ENCODE measurements around the gene AGMO. TPM values are rescaled to one million over a fixed set of nuclear protein-coding genes. Genes with fewer than 3 reads are reported as not detected.

Gene AGMO
- total RNA-seq, 2 donors from 2014 or later: 0.37 to 0.47 TPM

- Histone ChIP-seq H3K27ac (no peak overlapping the region), H3K9ac (ENCODE audit: low read depth in 2 of 2, low read length in 2 of 2) (no peak overlapping the region), H3K4me3 (no peak overlapping the region), H3K27me3 (no peaks in the 10 kb centered on the region), H3K36me3 (no peaks in the 10 kb centered on the region), H3K4me1 (no peaks in the 10 kb centered on the region), H3K9me3 (no peaks in the 10 kb centered on the region)
- TF ChIP-seq, protein P1, sequence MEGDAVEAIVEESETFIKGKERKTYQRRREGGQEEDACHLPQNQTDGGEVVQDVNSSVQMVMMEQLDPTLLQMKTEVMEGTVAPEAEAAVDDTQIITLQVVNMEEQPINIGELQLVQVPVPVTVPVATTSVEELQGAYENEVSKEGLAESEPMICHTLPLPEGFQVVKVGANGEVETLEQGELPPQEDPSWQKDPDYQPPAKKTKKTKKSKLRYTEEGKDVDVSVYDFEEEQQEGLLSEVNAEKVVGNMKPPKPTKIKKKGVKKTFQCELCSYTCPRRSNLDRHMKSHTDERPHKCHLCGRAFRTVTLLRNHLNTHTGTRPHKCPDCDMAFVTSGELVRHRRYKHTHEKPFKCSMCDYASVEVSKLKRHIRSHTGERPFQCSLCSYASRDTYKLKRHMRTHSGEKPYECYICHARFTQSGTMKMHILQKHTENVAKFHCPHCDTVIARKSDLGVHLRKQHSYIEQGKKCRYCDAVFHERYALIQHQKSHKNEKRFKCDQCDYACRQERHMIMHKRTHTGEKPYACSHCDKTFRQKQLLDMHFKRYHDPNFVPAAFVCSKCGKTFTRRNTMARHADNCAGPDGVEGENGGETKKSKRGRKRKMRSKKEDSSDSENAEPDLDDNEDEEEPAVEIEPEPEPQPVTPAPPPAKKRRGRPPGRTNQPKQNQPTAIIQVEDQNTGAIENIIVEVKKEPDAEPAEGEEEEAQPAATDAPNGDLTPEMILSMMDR (IDR thresholded peaks at IDR 0.05): no peak
- DNase-seq: no peak
- intact Hi-C loops (cut with DNase I): no loop called here
Measured at GRCh38 chr7:15446722-15447121, 115.1 kb downstream of the AGMO start.

GRCh38 chr7:15446280-15446679 lies 115.5 kb downstream of the AGMO start:
- Histone ChIP-seq H3K4me1 (no peaks in the 10 kb centered on the region), H3K9ac (ENCODE audit: low read depth in 2 of 2, low read length in 2 of 2) (no peak overlapping the region), H3K27ac (no peak overlapping the region), H3K36me3 (no peaks in the 10 kb centered on the region), H3K9me3 (no peaks in the 10 kb centered on the region), H3K27me3 (no peaks in the 10 kb centered on the region), H3K4me3 (no peak overlapping the region)
- DNase-seq: no peak
- TF ChIP-seq, protein P1 (IDR thresholded peaks at IDR 0.05): no peak
- intact Hi-C loops (cut with DNase I): no loop called here

DNA sequence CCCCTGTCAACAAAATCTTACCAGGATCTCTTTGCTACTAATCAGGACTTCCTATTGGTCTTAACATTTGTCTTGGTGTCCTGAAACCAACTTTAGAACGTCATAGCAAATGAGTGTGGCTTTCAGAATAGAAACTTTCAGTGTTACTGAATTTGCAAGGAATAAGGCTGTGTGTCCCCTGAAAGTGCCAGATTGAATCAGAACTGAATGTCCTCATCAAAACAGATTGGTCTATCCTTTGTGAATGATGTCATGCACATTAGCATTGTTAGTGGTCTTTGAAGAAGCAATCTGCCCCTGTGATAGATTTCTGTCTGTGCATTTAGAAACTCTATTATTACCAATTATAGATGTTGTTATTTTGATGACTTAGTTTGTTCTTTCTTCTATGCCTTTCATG lies 119.9 kb downstream of the AGMO start:
- Histone ChIP-seq H3K4me3 (no peak overlapping the region), H3K4me1 (no peaks in the 10 kb centered on the region), H3K27ac (no peak overlapping the region), H3K36me3 (no peaks in the 10 kb centered on the region), H3K9ac (ENCODE audit: low read depth in 2 of 2, low read length in 2 of 2) (no peak overlapping the region), H3K27me3 (no peaks in the 10 kb centered on the region), H3K9me3 (no peaks in the 10 kb centered on the region)
- DNase-seq: no peak
- intact Hi-C loops (cut with DNase I): no loop called here
- TF ChIP-seq, protein P1 (IDR thresholded peaks at IDR 0.05): no peak

GRCh38 chr7:15440482-15440881 lies 121.3 kb downstream of the AGMO start:
- no peak overlapping the region for H3K27ac ChIP-seq
- no peaks in the 10 kb centered on the region for H3K36me3 ChIP-seq
- no peaks in the 10 kb centered on the region for H3K9me3 ChIP-seq
- no peak overlapping the region for H3K9ac ChIP-seq (ENCODE audit: low read depth in 2 of 2, low read length in 2 of 2)
- no peak overlapping the region for H3K4me3 ChIP-seq
- no peaks in the 10 kb centered on the region for H3K4me1 ChIP-seq
- no peak for DNase-seq
- TF ChIP-seq, protein P1 (IDR thresholded peaks at IDR 0.05): no peak
- no peaks in the 10 kb centered on the region for H3K27me3 ChIP-seq
- intact Hi-C loops (cut with DNase I): no loop called here

- no peak for DNase-seq
- no peaks in the 10 kb centered on the region for H3K4me1 ChIP-seq
- H3K9me3 ChIP-seq: no peaks in the 10 kb centered on the region
- no peak overlapping the region for H3K9ac ChIP-seq (ENCODE audit: low read depth in 2 of 2, low read length in 2 of 2)
- H3K27ac ChIP-seq: no peak overlapping the region
- H3K36me3 ChIP-seq: no peaks in the 10 kb centered on the region
- no peaks in the 10 kb centered on the region for H3K27me3 ChIP-seq
- intact Hi-C loops (cut with DNase I): no loop called here
- H3K4me3 ChIP-seq: no peak overlapping the region
- TF ChIP-seq, protein P1 (IDR thresholded peaks at IDR 0.05): no peak
Measured at GRCh38 chr7:15439853-15440252, 122.0 kb downstream of the AGMO start.

DNA sequence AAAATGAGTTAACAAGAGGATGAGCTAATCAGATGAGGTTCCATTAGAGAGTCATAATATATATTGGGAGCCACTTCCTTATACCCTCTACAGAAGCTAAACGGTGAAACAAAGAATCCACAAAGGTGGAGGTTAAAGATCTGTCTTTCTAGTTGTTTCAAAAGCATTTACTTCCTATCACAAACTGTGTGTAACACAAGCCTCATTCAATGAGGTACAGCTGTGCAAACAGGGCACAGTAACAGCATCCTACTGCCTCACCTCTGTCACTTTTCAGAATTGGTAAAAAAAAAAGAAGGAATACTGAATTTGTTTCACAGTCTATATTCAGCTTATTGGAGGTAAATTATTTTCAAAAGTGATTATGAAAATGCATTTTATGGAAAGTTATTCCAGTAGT lies 128.7 kb downstream of the AGMO start:
- no peak for DNase-seq
- TF ChIP-seq, protein P1 (IDR thresholded peaks at IDR 0.05): no peak
- Histone ChIP-seq H3K9ac (ENCODE audit: low read depth in 2 of 2, low read length in 2 of 2) (no peak overlapping the region), H3K9me3 (no peaks in the 10 kb centered on the region), H3K36me3 (no peaks in the 10 kb centered on the region), H3K27ac (no peak overlapping the region), H3K4me1 (no peaks in the 10 kb centered on the region), H3K4me3 (no peak overlapping the region), H3K27me3 (no peaks in the 10 kb centered on the region)
- intact Hi-C loops (cut with DNase I): no loop called here

Data from colonic mucosa (tissue), 4 donors.